D721Med (cell line): ENCODE results near the gene LPAR2.

Source experiments
- DNase-seq: peaks from one replicate; pipeline ENCODE4 v3.0.0; 2011; ENCODE audit warnings: low spot score; ENCODE audit not compliant: insufficient read length
- FAIRE-seq: peaks from 2 replicates; lab custom pipeline; 2011; peaks lifted over from hg19 to GRCh38; lab: Jason Lieb, UNC
- TF ChIP-seq, protein P1 (sequence below): IDR thresholded peaks from 2 replicates; pipeline ENCODE4 v1.5.1; 2012; ENCODE audit warnings: mild to moderate bottlenecking, control low read depth; ENCODE audit not compliant: insufficient read depth; ENCODE audit errors: missing control alignments

The LPAR2 gene

DNA sequence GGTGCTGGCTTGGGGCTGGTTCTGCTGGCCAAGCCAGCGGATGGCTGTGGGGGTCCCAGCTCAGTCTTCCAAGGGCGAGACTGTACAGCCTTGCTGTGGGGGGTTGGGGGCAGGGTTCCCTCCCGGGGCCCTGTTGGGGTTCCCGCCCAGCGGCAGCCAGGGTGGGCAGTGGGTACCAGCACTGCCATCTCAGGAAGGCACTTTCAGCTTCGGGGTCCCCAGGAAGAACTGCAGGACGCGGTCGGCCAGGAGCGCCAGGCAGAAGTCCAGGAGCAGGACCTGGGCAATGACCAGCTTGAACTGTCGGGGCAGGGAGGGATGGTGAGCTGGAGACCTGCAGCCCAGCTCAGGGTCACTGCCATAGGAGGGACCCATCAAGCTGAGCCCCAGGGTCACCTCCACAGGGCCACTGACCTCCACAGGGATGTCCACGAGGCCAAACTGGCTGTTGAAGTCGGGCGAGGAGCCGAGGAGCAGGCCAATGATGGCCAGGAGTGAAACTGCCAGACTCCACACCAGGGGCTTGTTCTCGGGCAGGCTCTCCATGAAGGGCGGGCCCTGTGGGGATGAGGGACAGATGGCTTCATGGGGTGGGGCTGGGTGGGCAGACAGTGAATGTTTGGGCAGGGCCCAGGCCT is 17.3 kb upstream of the LPAR2 start:
- DNase-seq (no peak), FAIRE-seq (no peak)
- TF ChIP-seq, protein P1, sequence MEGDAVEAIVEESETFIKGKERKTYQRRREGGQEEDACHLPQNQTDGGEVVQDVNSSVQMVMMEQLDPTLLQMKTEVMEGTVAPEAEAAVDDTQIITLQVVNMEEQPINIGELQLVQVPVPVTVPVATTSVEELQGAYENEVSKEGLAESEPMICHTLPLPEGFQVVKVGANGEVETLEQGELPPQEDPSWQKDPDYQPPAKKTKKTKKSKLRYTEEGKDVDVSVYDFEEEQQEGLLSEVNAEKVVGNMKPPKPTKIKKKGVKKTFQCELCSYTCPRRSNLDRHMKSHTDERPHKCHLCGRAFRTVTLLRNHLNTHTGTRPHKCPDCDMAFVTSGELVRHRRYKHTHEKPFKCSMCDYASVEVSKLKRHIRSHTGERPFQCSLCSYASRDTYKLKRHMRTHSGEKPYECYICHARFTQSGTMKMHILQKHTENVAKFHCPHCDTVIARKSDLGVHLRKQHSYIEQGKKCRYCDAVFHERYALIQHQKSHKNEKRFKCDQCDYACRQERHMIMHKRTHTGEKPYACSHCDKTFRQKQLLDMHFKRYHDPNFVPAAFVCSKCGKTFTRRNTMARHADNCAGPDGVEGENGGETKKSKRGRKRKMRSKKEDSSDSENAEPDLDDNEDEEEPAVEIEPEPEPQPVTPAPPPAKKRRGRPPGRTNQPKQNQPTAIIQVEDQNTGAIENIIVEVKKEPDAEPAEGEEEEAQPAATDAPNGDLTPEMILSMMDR: no peak

DNA sequence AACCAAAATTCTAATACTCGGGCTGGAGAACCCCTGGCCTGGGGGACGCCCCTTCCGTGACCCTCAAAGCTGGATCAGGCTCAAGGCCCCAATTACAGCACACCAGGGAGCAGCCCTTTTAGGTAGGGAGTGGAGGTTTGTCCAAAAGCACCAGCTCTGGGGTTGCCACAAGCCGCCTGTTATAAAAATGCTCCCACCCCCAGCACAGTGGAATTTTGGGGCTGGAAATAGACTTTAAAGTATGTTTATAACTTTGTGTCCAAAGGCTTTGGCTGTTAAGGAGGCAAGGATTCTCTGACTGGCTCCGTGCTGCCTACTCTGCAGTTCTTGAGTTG is 16.0 kb upstream of the LPAR2 start:
- TF ChIP-seq, protein P1: no peak
- FAIRE-seq: no peak

DNA sequence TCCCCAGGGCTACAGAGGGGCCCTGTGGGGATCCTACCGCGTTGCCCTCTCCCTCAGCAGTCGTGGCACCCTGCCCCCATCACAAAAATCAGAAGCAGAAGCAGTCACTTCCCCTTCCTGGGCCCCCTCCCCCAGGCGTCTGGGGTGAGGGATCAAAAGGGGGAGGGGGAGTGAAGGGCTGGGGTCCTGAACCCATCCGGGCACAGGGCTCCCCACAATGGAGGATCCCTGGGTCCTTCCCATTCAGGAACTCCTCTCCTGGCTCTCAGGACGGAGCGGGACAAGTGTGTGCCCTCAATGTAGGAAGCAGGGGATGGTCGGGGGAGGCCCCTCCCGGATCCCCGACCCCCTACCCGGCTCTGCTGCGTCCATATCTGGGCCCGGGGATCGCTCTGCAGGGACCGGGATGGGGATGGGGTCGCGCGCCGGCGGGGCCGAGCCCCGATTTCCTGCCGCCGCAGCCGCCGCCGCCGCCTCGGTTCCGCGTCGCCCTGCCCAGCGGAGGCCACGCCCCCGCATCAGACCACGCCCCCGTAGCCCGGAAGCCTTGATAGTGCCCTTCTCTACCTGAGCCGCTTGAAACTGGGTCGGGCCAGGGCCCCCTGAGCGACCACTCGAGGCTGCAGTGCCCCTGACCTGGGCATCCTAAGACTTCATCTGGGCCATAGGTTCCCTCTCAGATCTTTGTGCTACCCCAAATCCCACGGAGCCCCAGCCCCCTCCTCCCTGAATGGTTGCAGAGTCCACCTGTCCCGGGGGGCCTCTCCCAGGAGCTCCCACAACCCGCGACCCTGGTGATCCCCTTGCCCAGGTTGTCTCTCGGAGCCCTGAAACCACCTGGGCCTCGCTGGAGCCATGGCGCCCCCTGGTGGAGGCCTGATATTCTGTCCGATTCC is 15.4 kb upstream of the LPAR2 start, which contains the start of gene GMIP:
GMIP (minus strand) TSS at position 500 of the 896 bp plus-strand sequence; CDS start at position 372, 128 bp downstream.
- DNase-seq (peak; percentile 88), FAIRE-seq (no peak)
- TF ChIP-seq, protein P1: peak; percentile 77

More for the DNA sequence above, 16.0 kb upstream of the LPAR2 start:
- DNase-seq: no peak

DNA sequence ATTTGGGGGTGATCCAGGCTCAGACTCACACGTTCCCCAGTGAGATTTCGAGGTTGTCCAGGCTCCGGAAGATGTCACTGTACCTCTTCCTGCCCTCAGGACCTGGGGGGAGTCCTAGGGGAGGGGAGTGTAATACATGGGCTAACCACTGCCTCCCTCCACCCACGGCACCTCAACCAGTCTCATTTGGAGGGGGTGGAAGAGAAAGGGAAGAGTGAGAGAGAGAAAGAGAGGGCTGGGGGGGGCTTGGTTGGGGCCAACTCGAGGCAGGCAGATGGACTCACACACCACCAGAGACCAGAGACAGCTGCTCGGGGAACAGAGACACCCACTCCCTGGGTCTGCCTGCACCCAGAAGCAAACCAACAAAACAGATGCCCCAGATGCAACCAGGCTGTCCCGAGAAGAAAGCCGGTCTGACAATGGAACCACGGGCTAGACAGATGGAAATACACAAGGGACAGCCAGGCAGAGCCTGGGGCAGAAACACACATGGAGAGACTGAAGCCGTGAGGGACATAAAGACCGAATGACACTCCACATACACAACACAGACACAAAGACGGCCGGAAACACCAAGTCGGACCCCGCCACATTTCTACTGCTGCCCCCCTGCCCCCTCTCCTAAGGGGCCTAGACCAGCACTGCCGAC is 14.6 kb upstream of the LPAR2 start:
- TF ChIP-seq, protein P1: no peak
- FAIRE-seq: no peak
- DNase-seq: no peak

DNA sequence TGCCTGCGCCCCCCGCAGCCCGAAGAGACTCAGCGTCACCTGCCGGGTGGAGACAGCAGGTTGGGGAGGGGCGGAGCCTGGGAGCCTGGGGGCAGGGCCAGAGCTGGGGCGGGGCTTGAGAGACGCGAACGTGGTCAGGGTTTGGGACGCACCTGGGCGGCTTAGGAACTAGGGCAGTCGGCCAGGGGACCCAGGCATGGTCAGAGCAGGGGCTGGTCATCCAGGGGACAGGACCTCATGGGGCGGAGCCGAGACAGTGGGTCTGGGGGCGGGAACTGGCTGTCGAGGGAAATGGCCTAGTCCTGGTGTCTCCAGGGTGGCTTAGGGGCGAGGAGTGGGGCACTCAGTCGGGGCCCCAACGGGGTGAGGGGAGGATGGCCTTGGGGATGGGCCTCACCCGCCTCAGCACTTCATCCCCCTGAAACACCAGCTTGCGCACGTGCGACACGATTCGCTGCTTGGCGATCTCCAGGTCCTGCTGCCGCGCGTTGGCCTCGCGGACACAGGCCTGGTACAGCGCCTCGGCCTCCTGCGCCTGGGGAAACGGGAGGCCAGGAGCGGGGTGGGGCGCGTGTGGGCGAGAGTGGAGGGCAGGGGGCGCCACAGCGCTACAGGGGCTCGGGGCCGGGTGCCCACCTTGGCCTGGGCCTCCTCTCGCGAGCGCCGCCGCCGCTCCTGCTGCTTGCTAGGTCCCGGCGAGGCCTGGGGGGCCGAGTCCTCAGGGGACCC is 9.7 kb upstream of the LPAR2 start:
- no peak for FAIRE-seq
- DNase-seq: no peak
- TF ChIP-seq, protein P1: no peak

DNA sequence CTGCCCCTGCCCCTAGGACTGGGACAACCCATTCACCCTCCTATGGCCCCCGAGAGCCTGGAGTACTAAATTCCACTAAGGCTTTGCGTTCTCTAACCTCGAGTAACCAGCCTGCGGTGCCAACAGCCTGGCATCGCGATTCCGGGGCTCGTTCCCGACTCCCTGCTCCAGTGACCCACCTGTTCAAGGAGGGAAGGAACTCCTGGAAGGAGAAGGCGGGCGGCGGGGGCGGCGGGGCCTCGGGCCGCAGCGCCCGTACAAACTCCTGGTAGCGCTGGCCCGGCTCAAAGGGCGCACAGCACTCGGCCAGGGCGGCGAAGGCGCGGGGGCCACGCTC is 9.1 kb upstream of the LPAR2 start:
- DNase-seq (no peak), FAIRE-seq (no peak)
- TF ChIP-seq, protein P1: no peak
